HepG2 (cell line): ENCODE measurements around the gene TMEM273. TPM values are rescaled to one million over a fixed set of nuclear protein-coding genes. Genes with fewer than 3 reads are reported as not detected.

Experiments
- ATAC-seq: fragments of 200-7000 bp; cut with Tn5 transposase; 3 replicates; pipeline ENCODE4 v1.9.1; 2020; ENCODE audit warnings: mild to moderate bottlenecking, moderate library complexity
- BruUV-seq: library from RNA; stranded (reverse); fragments of 400-500 nt; replicated peaks from 2 replicates; lab custom pipeline; 2021; lab: Mats Ljungman, UMichigan
- CTCF ChIA-PET: fragments of 300-600 bp; formaldehyde crosslinking; extraction: SDS; loops from one replicate; lab custom pipeline; 2021; ENCODE audit warnings: low total read pairs, inconsistent platforms, low intra/inter-chr PET ratio; lab: Yijun Ruan, JAX
- POLR2A ChIA-PET: fragments of 350-600 bp; sonication (Branson Sonifier 250); formaldehyde crosslinking; loops from one replicate; lab custom pipeline; 2020; ENCODE audit warnings: antibody characterized with exemption, inconsistent platforms; lab: Yijun Ruan, JAX
- DNase-seq: peaks from one replicate; pipeline ENCODE4 v3.0.0-alpha.2; 2015; ENCODE audit warnings: low spot score
- FAIRE-seq: peaks from 3 replicates; lab custom pipeline; 2011; peaks lifted over from hg19 to GRCh38; lab: Jason Lieb, UNC
- H2AFZ ChIP-seq: one replicate; pipeline ENCODE4 v1.6.1; 2011; ENCODE audit warnings: low read length, inconsistent platforms
- H3K27ac ChIP-seq: fragments of 300-600 bp; 3 replicates; pipeline ENCODE4 v1.8.0; 2011; ENCODE audit warnings: mixed run types, mild to moderate bottlenecking, mixed read lengths, low read length, inconsistent platforms; ENCODE audit not compliant: insufficient read depth; ENCODE audit errors: extremely low read length
- H3K27me3 ChIP-seq, 2 experiments: fragments of 200-600 bp in 1 of 2; 2 replicates in 1 of 2; 3 replicates in 1 of 2; pipeline versions ENCODE4 v1.6.0 to v1.8.0; 2011; ENCODE audit warnings: low read length in 2 of 2, mild to moderate bottlenecking in 2 of 2, moderate library complexity in 2 of 2, inconsistent platforms in 1 of 2; ENCODE audit not compliant: insufficient read depth in 2 of 2, control insufficient read depth in 1 of 2
- H3K36me3 ChIP-seq, 2 experiments: fragments of 200-600 bp in 1 of 2; replicated peaks in 1 of 2; 2 replicates in 1 of 2; 3 replicates in 1 of 2; pipeline versions ENCODE4 v1.5.1 to v1.8.0; 2011; ENCODE audit warnings: low read length in 2 of 2, inconsistent platforms in 1 of 2; ENCODE audit not compliant: insufficient read depth in 2 of 2, control insufficient read depth in 1 of 2
- H3K4me1 ChIP-seq: 2 replicates; pipeline ENCODE4 v1.5.1; 2012; ENCODE audit warnings: low read length, inconsistent platforms; ENCODE audit not compliant: insufficient read depth
- H3K4me2 ChIP-seq: 2 replicates; pipeline ENCODE4 v1.6.0; 2011; ENCODE audit warnings: low read depth, low read length, inconsistent platforms
- H3K4me3 ChIP-seq, 3 experiments: fragments of 200-600 bp in 1 of 3; sonication (generic), shearing (Covaris generic) in 1 of 3; replicated peaks in 1 of 3; 2 replicates each; pipeline ENCODE4 v1.5.1; 2011 to 2016; ENCODE audit warnings: low read length in 3 of 3, inconsistent platforms in 2 of 3, low read depth in 2 of 3, mild to moderate bottlenecking in 2 of 3, control low read depth in 1 of 3, mixed read lengths in 1 of 3; ENCODE audit not compliant: insufficient read depth in 1 of 3
- H3K79me2 ChIP-seq: one replicate; pipeline ENCODE4 v1.6.1; 2011; ENCODE audit warnings: low read length, inconsistent platforms; ENCODE audit not compliant: insufficient read depth
- H3K9ac ChIP-seq: 2 replicates; pipeline ENCODE4 v1.6.0; 2011; ENCODE audit warnings: mild to moderate bottlenecking, low read depth, low read length, inconsistent platforms; ENCODE audit not compliant: insufficient read depth
- H3K9me3 ChIP-seq: 2 replicates; pipeline ENCODE4 v1.5.1; 2012; ENCODE audit warnings: mild to moderate bottlenecking, low read length
- H4K20me1 ChIP-seq: 2 replicates; pipeline ENCODE4 v1.6.0; 2011; ENCODE audit warnings: inconsistent platforms, mild to moderate bottlenecking, low read length, moderate library complexity; ENCODE audit not compliant: insufficient read depth
- CERS6 ChIP-seq: sonication (generic); formaldehyde crosslinking; IDR thresholded peaks from 2 replicates; pipeline ENCODE4 v1.5.0; 2020; ENCODE audit warnings: missing genetic modification reagents
- FLYWCH1 ChIP-seq: sonication (generic); formaldehyde crosslinking; IDR thresholded peaks from 2 replicates; pipeline ENCODE4 v1.8.1; 2023; ENCODE audit warnings: mild to moderate bottlenecking, missing genetic modification reagents
- MAZ ChIP-seq, 2 experiments: sonication (generic) in 1 of 2; formaldehyde crosslinking in 1 of 2; IDR thresholded peaks; 2 replicates each; pipeline versions ENCODE4 v1.5.0 to v1.6.1; 2012 to 2020; ENCODE audit warnings: low read depth in 2 of 2, mild to moderate bottlenecking in 2 of 2, borderline replicate concordance in 1 of 2, improper control_type of control experiment in 1 of 2, low read length in 1 of 2, missing genetic modification reagents in 1 of 2, moderate library complexity in 1 of 2
- PBX3 ChIP-seq: sonication (generic); formaldehyde crosslinking; IDR thresholded peaks from 2 replicates; pipeline ENCODE4 v1.8.1; 2023; ENCODE audit warnings: missing genetic modification reagents, inconsistent platforms, borderline replicate concordance
- RFX1 ChIP-seq: fragments of 450-650 bp; IDR thresholded peaks from 2 replicates; pipeline ENCODE4 v1.6.1; 2017
- SRSF1 ChIP-seq: fragments of 200-400 bp; formaldehyde crosslinking; optimal IDR thresholded peaks from 2 replicates; pipeline ENCODE3; 2017; ENCODE audit warnings: mild to moderate bottlenecking, low read depth, low read length, moderate library complexity
- TAF15 ChIP-seq: fragments of 200-400 bp; formaldehyde crosslinking; IDR thresholded peaks from one replicate; pipeline ENCODE4 v1.6.1; 2018; ENCODE audit warnings: mild to moderate bottlenecking, low read depth, low read length; ENCODE audit not compliant: poor library complexity, severe bottlenecking
- TEF ChIP-seq: sonication (generic); formaldehyde crosslinking; IDR thresholded peaks from 2 replicates; pipeline ENCODE4 v1.5.0; 2020; ENCODE audit warnings: missing genetic modification reagents
- ZNF331 ChIP-seq: sonication (generic); formaldehyde crosslinking; IDR thresholded peaks from 2 replicates; pipeline ENCODE4 v1.4.0; 2020; ENCODE audit warnings: missing genetic modification reagents
- ZNF431 ChIP-seq: sonication (generic); formaldehyde crosslinking; IDR thresholded peaks from 2 replicates; pipeline ENCODE4 v1.9.0; 2022; ENCODE audit warnings: missing genetic modification reagents, low read depth, mild to moderate bottlenecking, borderline replicate concordance
- ZNF530 ChIP-seq: sonication (generic); formaldehyde crosslinking; IDR thresholded peaks from 2 replicates; pipeline ENCODE4 v1.5.0; 2020; ENCODE audit warnings: low read depth, mild to moderate bottlenecking, missing genetic modification reagents
- ZNF557 ChIP-seq: sonication (generic); formaldehyde crosslinking; IDR thresholded peaks from 2 replicates; pipeline ENCODE4 v1.4.0; 2020; ENCODE audit warnings: missing genetic modification reagents
- WGBS: methylation state at CpG from one replicate; pipeline ENCODE4 v1.1.6; 2017; ENCODE audit warnings: low lambda C conversion rate; 5-methylcytosine and 5-hydroxymethylcytosine counted together
- in situ Hi-C: cut with HindIII; loops from 2 replicates; pipeline ENCODE4 v1.10.0; 2017; ENCODE audit warnings: low pct_unique_long_range_greater_than_20kb; ENCODE audit not compliant: extremely low pct_ligation_motif_present
- intact Hi-C: fragments of 100-400 bp; cut with micrococcal nuclease; formaldehyde crosslinking; loops from one replicate; pipeline ENCODE4 v1.10.0; 2022; ENCODE audit not compliant: unreplicated experiment
- polyA plus RNA-seq, 8 experiments: library from polyadenylated mRNA; depleted of rRNA in 3 of 8; stranded (reverse) in 7 of 8; unstranded in 1 of 8; fragments of >200 nt; fragmentation: Illumina TruSeq in 4 of 8; extraction: Trizol in 4 of 8; gene quantifications; 2 replicates each; pipeline versions ENCODE4 v1.2.1 to v1.2.3, GENCODE V29; 2011 to 2016; ENCODE audit warnings: low read depth in 4 of 8, missing spikeins in 1 of 8, mixed read lengths in 1 of 8; ENCODE audit not compliant: insufficient read depth in 1 of 8
- total RNA-seq, 5 experiments: library from RNA; depleted of rRNA; stranded (reverse); fragments of >200 nt; fragmentation: Illumina TruSeq; extraction: Trizol; gene quantifications; 2 replicates each; pipeline ENCODE4 v1.2.3, GENCODE V29; 2016; ENCODE audit warnings: low read depth in 1 of 5

TMEM273 gene
- total and polyA plus RNA-seq, 2 of the 13 experiments (the other 11 are each of a cell fraction or from before 2014, with no cell fraction given) = not detected

GRCh38 chr10:49219248-49219647 lies 31.1 kb upstream of the TMEM273 start:
- intact Hi-C loops (no loop called here), in situ Hi-C loops (no loop called here)
- H3K4me3 ChIP-seq = no peak overlapping the region
- H3K4me2 ChIP-seq = no peak overlapping the region
- no peak for ATAC-seq
- H3K4me1 ChIP-seq = no peaks in the 10 kb centered on the region
- ChIA-PET POLR2A (no interaction called here), CTCF (no interaction called here)
- FAIRE-seq = no peak
- no peak overlapping the region for H2AFZ ChIP-seq
- no peak overlapping the region for H3K9ac ChIP-seq
- no TSS peak for BruUV-seq
- H3K27me3 ChIP-seq = peaks cover 0 to 2% of the 10 kb centered on the region in 2 experiments; a peak in 1 of 5 replicates
- no peaks in the 10 kb centered on the region for H3K36me3 ChIP-seq
- WGBS = 0% methylated on average over 2 of the region's 2 CpGs
- H3K27ac ChIP-seq = no peak overlapping the region
- no peaks in the 10 kb centered on the region for H3K9me3 ChIP-seq
- H3K79me2 ChIP-seq = no peaks in the 10 kb centered on the region
- H4K20me1 ChIP-seq = no peaks in the 10 kb centered on the region
- no peak for TF ChIP-seq ZNF530 (CRISPR knock-in tag)
- TF ChIP-seq FLYWCH1 = no peak
- TF ChIP-seq TEF (CRISPR knock-in tag) = no peak
- no peak for TF ChIP-seq ZNF557
- TF ChIP-seq PBX3 (CRISPR knock-in tag) = no peak
- no peak for TF ChIP-seq TAF15
- no peak for TF ChIP-seq CERS6 (CRISPR knock-in tag)
- no peak for TF ChIP-seq SRSF1
- TF ChIP-seq RFX1 = no peak
- TF ChIP-seq ZNF331 (CRISPR knock-in tag) = no peak
- no peak for TF ChIP-seq ZNF431 (CRISPR knock-in tag)
- no peak for TF ChIP-seq MAZ (IDR thresholded peaks at IDR 0.05; ENCODE audit: borderline replicate concordance, low read depth, low read length)
- TF ChIP-seq MAZ (CRISPR knock-in tag; IDR thresholded peaks at IDR 0.05; ENCODE audit: low read depth) = no peak
- no peak for DNase-seq
